PC-9 (cell line): Measurements from ENCODE around the gene ISOC2.

Experiments used
- EZH2 ChIP-seq: fragments of 200-600 bp; sonication (generic); IDR thresholded peaks from 2 replicates; pipeline ENCODE4 v1.8.0; 2017; ENCODE audit warnings: antibody characterized with exemption, low read depth
- TF ChIP-seq, protein P1 (sequence below): fragments of 200-600 bp; sonication (generic); conservative IDR thresholded peaks from 2 replicates; pipeline ENCODE4 v1.6.1; 2017; ENCODE audit warnings: mixed run types, antibody characterized with exemption, mild to moderate bottlenecking, moderate library complexity

DNA sequence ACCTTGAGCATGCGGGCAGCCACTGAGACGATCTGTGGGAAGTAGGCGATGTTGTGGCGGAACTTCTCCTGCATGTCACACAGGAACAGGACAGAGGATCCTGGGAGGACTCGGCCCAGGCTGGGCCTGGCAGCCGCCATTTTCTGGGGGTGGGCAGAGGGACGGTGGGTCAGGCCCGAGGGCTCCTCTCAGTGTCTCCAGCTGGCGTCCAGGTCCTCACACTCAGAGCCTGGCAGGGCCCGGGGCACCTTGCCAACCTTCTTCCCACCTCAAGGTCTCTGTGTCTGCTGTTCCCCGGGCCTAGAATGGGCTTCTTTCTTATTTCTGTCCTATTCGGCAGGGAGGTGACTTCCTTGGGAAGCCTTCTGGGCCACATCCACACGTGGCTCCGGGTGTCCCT, 5.1 kb downstream of the ISOC2 start:
- TF ChIP-seq, protein P1, sequence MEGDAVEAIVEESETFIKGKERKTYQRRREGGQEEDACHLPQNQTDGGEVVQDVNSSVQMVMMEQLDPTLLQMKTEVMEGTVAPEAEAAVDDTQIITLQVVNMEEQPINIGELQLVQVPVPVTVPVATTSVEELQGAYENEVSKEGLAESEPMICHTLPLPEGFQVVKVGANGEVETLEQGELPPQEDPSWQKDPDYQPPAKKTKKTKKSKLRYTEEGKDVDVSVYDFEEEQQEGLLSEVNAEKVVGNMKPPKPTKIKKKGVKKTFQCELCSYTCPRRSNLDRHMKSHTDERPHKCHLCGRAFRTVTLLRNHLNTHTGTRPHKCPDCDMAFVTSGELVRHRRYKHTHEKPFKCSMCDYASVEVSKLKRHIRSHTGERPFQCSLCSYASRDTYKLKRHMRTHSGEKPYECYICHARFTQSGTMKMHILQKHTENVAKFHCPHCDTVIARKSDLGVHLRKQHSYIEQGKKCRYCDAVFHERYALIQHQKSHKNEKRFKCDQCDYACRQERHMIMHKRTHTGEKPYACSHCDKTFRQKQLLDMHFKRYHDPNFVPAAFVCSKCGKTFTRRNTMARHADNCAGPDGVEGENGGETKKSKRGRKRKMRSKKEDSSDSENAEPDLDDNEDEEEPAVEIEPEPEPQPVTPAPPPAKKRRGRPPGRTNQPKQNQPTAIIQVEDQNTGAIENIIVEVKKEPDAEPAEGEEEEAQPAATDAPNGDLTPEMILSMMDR: no peak
- TF ChIP-seq EZH2: no peak
